ENCODE results near the gene TMC8.

TMC8 gene

GRCh38 chr17:78176548-78177025 is 46.0 kb downstream of the TMC8 start:
- peaks cover 61% of the 10 kb centered on the region for H3K4me1 Mint-ChIP-seq
- ATAC-seq (ENCODE audit: low read depth): peak; percentile 53
- H3K27me3 Mint-ChIP-seq: no peaks in the 10 kb centered on the region
- no peak overlapping the region for H3K4me3 Mint-ChIP-seq
- H3K36me3 Mint-ChIP-seq: peaks cover 14% of the 10 kb centered on the region
- DNase-seq (ENCODE audit: low spot score in 2 of 2): peak; percentile 79 to 89
- no peaks in the 10 kb centered on the region for H3K9me3 Mint-ChIP-seq
- peak overlapping the region; percentile 53 for H3K27ac Mint-ChIP-seq

DNA sequence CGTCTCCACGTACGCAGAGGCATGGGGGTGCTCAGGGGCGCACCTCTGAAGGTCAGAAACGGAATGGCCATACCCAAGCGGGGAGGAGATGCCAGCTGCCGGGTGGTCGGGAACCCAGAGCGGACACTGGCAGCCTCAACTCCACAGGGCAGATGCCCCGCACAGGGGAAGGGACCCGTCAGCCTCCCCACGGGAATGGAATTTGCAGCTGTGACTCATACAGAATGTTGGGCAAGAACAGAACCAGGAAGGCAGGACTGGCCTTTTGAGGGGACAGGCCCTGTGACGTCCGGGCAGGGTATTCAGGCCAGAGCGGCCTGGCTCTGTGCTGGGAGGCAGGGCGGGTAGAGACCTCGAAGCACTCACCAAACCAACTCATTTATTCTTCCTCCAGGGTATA is 48.8 kb downstream of the TMC8 start:
- Mint-ChIP-seq H3K4me1 (peaks cover 36% of the 10 kb centered on the region), H3K36me3 (no peaks in the 10 kb centered on the region), H3K9me3 (no peaks in the 10 kb centered on the region), H3K4me3 (no peak overlapping the region), H3K27me3 (no peaks in the 10 kb centered on the region), H3K27ac (no peak overlapping the region)
- DNase-seq (ENCODE audit: low spot score in 2 of 2) (no peak), ATAC-seq (ENCODE audit: low read depth) (no peak)

GRCh38 chr17:78180083-78180482 is 49.5 kb downstream of the TMC8 start:
- no peak overlapping the region for H3K27ac Mint-ChIP-seq
- H3K4me1 Mint-ChIP-seq: peaks cover 29% of the 10 kb centered on the region
- no peaks in the 10 kb centered on the region for H3K36me3 Mint-ChIP-seq
- H3K4me3 Mint-ChIP-seq: peak overlapping the region; percentile 15
- H3K9me3 Mint-ChIP-seq: no peaks in the 10 kb centered on the region
- H3K27me3 Mint-ChIP-seq: no peaks in the 10 kb centered on the region
- ATAC-seq (ENCODE audit: low read depth) (peak; percentile 23), DNase-seq (ENCODE audit: low spot score in 2 of 2) (no peak)

- ATAC-seq (ENCODE audit: low read depth) (no peak), DNase-seq (ENCODE audit: low spot score in 2 of 2) (no peak)
- Mint-ChIP-seq H3K27me3 (no peaks in the 10 kb centered on the region), H3K27ac (no peak overlapping the region), H3K9me3 (no peaks in the 10 kb centered on the region), H3K36me3 (no peaks in the 10 kb centered on the region), H3K4me3 (peak overlapping the region; percentile 15), H3K4me1 (peaks cover 25% of the 10 kb centered on the region)
Observed at GRCh38 chr17:78180508-78180907, 49.9 kb downstream of the TMC8 start.

GRCh38 chr17:78182504-78182903 is 51.9 kb downstream of the TMC8 start:
- no peak for ATAC-seq (ENCODE audit: low read depth)
- H3K4me3 Mint-ChIP-seq: no peak overlapping the region
- peaks cover 16% of the 10 kb centered on the region for H3K4me1 Mint-ChIP-seq
- no peaks in the 10 kb centered on the region for H3K36me3 Mint-ChIP-seq
- no peaks in the 10 kb centered on the region for H3K9me3 Mint-ChIP-seq
- DNase-seq (ENCODE audit: low spot score in 2 of 2): no peak
- H3K27me3 Mint-ChIP-seq: no peaks in the 10 kb centered on the region
- H3K27ac Mint-ChIP-seq: no peak overlapping the region

DNA sequence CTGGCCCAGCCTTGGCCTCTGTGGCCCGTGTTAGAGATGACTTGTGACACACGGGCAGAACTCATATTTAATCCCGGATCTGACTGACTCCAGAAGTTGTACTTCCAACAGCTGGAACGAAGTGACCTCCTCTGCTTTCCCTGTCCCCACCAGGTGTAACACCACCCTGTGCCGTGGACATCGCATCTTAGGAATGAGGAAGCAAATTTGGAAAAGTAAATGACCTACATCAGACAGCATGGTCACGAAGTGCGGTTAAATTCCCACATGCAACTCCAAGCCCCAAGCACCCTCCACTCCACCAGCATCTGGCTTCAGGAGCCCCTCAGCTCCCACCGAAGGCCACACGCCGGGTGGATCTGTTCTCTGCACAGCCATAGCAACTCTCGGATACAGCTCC is 53.3 kb downstream of the TMC8 start:
- Mint-ChIP-seq H3K4me1 (peaks cover 22% of the 10 kb centered on the region), H3K27me3 (no peaks in the 10 kb centered on the region), H3K4me3 (no peak overlapping the region), H3K27ac (no peak overlapping the region), H3K9me3 (no peaks in the 10 kb centered on the region), H3K36me3 (no peaks in the 10 kb centered on the region)
- no peak for ATAC-seq (ENCODE audit: low read depth)
- no peak for DNase-seq (ENCODE audit: low spot score in 2 of 2)

- peaks cover 22% of the 10 kb centered on the region for H3K4me1 Mint-ChIP-seq
- no peaks in the 10 kb centered on the region for H3K27me3 Mint-ChIP-seq
- no peak overlapping the region for H3K4me3 Mint-ChIP-seq
- H3K36me3 Mint-ChIP-seq: no peaks in the 10 kb centered on the region
- H3K27ac Mint-ChIP-seq: no peak overlapping the region
- no peaks in the 10 kb centered on the region for H3K9me3 Mint-ChIP-seq
- DNase-seq (ENCODE audit: low spot score in 2 of 2) (no peak), ATAC-seq (ENCODE audit: low read depth) (no peak)
Observed at GRCh38 chr17:78184351-78184750, 53.8 kb downstream of the TMC8 start.

GRCh38 chr17:78184868-78185267 is 54.3 kb downstream of the TMC8 start:
- Mint-ChIP-seq H3K27ac (no peak overlapping the region), H3K4me3 (no peak overlapping the region), H3K4me1 (peaks cover 22% of the 10 kb centered on the region), H3K9me3 (no peaks in the 10 kb centered on the region), H3K27me3 (no peaks in the 10 kb centered on the region), H3K36me3 (no peaks in the 10 kb centered on the region)
- DNase-seq (ENCODE audit: low spot score in 2 of 2) (no peak), ATAC-seq (ENCODE audit: low read depth) (no peak)

GRCh38 chr17:78185981-78186691 is 55.6 kb downstream of the TMC8 start:
- peak overlapping the region; percentile 80 for H3K27ac Mint-ChIP-seq
- DNase-seq (ENCODE audit: low spot score in 2 of 2): no peak

DNA sequence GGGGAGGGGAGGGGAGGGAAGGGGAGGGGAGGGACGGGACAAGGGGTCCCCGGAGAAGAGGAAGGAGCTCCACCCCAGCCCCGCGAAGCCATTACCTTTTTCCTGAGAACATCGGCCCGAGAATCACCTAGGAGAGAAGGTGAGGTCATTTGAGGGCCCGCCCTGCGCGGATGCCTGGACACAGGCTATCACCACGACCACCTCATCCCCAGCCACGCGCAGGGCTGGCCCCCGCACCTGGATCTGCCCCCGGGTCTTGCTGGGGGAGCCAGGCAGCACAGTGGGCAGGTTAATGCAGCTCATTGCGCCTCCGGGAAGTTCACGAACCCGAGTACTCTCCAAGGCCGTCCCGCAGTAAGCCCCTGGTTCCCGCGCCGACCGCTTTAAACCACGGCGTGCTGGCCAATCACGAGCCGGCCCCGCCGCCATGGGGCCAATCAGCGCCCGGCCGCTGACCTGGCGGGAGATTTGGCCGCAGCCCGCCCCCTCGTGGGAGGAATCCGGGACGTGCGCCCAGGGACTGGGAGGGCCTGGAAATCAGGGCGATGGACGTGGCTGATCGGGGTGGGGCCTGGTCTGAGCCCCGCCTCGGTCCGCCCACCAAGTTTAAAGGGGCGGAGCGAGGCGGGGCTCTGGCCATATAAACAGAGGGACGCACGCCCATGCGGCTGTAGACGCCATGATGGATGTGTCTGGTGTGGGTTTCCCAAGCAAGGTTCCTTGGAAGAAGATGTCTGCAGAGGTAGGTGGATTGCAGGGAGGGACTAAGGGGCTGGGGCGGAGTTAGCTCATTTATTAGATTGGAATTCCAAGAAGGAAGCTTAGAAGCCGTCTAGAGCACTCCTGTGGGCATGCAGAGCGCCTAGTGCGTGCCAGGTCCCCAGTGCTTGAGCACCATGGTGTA is 56.4 kb downstream of the TMC8 start, which contains the start of the genes AFMID and TK1:
TSS of gene AFMID (plus strand) at position 671 of the 904 bp plus-strand sequence. CDS start at position 680, 9 bp downstream.
TSS of gene TK1 (minus strand) at position 361 of the 904 bp plus-strand sequence. CDS start at position 303, 58 bp downstream.
- DNase-seq (ENCODE audit: low spot score in 2 of 2) (peak; percentile 79 to 88), ATAC-seq (ENCODE audit: low read depth) (peak; percentile 87)
- H3K9me3 Mint-ChIP-seq: no peaks in the 10 kb centered on the region
- no peaks in the 10 kb centered on the region for H3K27me3 Mint-ChIP-seq
- no peaks in the 10 kb centered on the region for H3K36me3 Mint-ChIP-seq
- peaks cover 18% of the 10 kb centered on the region for H3K4me1 Mint-ChIP-seq
- H3K4me3 Mint-ChIP-seq: peak within 1 kb of the TSS; percentile 87
- H3K27ac Mint-ChIP-seq: peak within 1 kb of the TSS; percentile 80

More at GRCh38 chr17:78185981-78186691, 55.6 kb downstream of the TMC8 start:
- Mint-ChIP-seq H3K4me3 (peak overlapping the region; percentile 87), H3K36me3 (no peaks in the 10 kb centered on the region), H3K9me3 (no peaks in the 10 kb centered on the region), H3K4me1 (peaks cover 18% of the 10 kb centered on the region), H3K27me3 (no peaks in the 10 kb centered on the region)
- ATAC-seq (ENCODE audit: low read depth): no peak
